GM12872 (cell line): ENCODE data around the gene KLHL35.

Experiments used
- TF ChIP-seq, protein P1 (sequence below): IDR thresholded peaks from 3 replicates; pipeline ENCODE4 v1.5.1; 2011; ENCODE audit warnings: low read depth, mild to moderate bottlenecking, low read length, moderate library complexity; ENCODE audit not compliant: insufficient read depth

Gene KLHL35

DNA sequence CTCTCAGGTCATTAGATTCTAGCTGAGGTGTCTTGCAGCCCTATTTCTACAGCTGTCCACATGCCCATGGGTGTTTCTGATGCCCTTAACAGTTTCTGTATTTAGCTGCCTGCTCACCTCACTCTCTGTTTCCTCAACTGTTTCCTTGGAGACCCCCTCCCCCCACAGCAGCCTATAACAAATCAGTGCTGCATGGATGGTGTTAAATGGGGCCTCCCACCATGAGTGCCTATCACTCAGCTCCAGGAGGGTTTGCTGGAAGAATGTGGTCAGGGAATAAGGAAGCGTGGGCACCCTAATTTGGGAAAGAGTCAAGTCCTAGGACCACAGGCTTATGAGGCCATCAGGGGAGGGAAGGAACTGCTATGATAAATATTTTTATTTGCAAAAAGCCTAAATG is 8.6 kb downstream of the KLHL35 start:
- TF ChIP-seq, protein P1, sequence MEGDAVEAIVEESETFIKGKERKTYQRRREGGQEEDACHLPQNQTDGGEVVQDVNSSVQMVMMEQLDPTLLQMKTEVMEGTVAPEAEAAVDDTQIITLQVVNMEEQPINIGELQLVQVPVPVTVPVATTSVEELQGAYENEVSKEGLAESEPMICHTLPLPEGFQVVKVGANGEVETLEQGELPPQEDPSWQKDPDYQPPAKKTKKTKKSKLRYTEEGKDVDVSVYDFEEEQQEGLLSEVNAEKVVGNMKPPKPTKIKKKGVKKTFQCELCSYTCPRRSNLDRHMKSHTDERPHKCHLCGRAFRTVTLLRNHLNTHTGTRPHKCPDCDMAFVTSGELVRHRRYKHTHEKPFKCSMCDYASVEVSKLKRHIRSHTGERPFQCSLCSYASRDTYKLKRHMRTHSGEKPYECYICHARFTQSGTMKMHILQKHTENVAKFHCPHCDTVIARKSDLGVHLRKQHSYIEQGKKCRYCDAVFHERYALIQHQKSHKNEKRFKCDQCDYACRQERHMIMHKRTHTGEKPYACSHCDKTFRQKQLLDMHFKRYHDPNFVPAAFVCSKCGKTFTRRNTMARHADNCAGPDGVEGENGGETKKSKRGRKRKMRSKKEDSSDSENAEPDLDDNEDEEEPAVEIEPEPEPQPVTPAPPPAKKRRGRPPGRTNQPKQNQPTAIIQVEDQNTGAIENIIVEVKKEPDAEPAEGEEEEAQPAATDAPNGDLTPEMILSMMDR, result no peak

DNA sequence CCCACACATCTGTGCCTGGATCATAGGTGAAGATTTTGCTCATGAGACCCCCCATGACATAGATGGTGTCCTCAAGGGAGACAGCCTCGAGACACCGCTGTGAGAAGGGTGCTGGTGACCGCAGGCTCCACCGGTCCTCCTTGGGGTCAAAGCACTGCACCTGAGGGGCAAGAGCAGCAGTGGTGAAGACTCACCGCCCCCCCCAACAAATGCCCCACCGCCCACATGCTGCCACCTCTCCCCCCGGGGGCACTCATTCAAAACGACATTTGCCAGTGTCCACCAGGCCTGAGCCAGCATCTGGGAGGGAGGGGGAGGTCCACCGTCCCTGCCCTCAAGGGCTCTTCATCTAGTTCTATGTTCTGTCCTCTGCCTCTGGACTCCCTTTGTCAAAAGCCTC is 9.3 kb downstream of the KLHL35 start:
- TF ChIP-seq, protein P1, result no peak

DNA sequence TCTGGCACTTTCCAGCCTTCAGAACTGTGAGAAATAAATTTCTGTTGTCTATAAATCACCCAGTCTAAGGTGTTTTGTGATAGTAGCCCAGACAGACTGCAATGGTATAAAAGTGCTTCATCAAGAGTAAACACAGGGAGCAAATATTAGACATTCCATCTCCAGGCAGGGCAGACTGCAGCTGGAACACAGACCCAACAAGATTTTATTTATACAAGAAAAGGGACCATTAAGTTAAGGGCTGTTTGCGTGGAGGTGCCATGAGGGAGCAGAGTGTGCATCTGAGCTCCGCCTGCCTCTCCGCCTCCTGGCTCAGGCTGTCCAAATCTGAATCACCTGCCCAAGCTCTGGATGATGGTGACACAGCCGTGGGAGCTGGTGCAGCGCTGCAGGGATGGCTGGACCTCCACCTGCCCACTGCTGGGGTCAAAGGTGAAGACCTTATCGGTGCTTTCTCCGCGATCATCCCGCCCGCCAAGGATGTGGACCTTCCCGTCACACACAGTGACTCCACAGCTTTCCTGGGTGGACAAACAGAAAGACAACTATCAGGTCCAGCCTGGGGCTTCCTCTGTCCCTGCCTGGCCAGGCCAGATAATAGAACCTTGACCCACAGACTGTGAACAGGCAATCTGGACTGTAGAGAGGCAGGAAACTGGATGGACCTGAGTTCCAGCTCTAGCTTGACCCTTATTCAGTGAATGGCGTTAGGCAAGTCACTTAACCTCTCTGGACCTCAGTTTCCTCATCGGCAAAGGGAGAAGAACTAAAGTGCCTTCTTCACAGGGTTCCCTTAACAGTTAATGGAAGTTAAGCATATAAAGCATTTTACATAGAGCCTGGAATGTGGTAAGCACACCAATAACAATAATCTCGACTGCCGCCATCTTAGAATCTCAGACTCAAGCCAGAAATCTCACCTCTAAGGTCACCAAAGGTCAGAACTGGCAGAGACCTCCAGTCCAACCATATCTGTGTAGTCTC is 10.5 kb downstream of the KLHL35 start:
- TF ChIP-seq, protein P1, result no peak

DNA sequence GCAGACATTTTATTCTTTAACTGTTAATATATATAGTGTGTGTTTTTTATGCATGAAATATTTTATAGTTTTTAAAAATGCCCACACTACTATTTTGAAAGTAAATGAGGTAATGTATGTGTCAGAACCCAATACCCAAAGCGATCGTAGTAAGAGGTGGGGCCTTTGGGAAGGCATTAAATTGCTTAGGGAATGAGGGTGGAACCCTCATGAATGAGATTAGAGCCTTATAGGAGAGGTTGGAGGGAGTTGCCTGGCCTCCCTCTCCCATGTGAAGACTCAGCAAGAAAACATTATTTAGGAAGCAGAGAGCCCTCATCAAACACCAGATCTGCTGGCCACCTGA is 11.1 kb downstream of the KLHL35 start:
- TF ChIP-seq, protein P1, result no peak

DNA sequence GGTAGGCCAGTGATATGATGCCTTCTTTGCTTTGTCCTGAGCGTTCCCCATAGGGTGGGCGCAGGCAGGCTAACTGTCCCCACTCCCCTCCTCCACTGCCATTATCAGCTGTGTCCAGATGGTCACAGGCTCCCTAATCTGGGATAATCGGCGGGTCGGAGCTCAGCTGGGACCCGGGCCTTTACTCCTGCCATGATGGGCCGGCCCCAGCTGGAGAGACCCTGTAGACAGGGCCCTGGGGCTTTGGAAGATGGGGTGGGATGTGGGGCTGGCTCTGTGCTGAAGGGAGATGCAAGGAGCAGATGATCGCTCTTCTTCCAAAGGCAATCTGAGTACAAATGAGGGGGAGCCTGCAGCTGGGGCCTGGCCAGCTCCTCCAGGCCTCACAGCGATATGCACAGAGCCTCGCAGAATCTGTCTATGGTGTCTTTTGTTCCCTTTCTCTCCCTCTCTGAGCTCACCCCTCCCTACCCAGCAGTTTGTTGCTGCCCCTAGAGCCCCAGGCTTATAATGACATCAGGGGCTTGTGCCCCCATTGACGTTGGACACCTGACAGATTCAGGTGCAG is 11.9 kb downstream of the KLHL35 start:
- TF ChIP-seq, protein P1, result no peak

DNA sequence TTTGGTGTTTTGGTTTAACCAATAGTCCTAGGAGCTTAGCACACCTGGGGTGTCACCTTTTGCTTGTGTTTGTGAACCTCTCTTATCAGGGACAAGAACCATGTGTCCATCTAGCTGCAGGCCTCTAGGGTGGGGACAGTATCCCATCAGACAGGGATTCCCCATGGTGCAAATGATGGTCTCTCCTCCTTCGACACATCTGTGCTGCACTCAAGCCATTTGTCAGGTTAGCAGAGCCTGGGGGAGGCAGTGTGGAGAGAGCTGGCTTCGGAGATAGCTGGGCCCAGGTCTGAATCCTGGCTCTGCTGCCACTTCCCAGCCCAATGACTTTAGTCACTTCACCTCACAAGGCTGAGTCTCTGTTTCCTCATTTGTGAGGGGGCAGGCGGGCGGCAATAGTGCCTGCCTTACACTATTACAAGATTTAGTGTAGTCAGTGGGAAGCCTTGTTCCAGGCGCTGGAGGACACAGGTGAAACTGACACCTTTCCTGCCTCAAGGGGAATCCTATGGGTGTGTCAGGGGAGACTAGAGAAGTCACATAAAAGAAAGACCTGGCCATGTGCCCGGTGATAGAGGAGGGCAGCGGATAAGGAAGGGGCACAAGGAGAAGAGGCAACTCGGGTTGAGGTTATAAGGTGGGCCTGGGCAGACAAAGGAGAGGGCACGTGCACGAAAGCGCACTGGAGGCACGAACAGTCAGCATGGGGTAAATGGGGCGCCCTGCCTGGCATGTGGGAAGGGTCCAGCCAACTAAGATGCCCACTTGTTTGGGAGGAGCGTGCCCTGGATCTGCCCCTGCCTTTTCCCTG is 12.6 kb downstream of the KLHL35 start:
- TF ChIP-seq, protein P1, result no peak

DNA sequence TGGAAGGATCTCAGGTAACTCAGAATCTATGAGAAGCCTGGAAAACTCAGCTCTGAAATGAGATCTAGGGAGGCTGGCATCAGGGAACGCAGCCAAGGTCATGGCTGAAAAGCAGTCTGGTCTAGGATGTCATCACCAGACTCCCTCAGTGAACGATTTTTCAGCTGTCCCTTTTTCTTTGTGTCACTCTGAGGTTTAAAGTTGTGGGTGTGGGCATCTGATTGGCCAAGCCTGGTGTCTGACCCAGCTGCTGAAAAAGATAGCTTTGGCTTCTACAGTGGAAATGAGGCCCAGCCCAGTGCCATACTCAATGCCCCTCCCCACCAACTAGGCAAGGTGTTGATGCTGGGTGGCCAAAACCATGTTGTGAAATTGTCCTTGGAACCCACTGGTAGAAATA is 19.1 kb downstream of the KLHL35 start:
- TF ChIP-seq, protein P1, result no peak
